GM19043 (cell line): ENCODE measurements around the gene SDC1.
"Not testable (repeated sequence)": the region's sequence is repeated elsewhere in the genome, so short reads cannot be mapped to it uniquely, and the experiment has no call there.

ENCODE experiments used
- ATAC-seq: cut with Tn5 transposase; IDR thresholded peaks from one replicate; pipeline ENCODE4 v1.9.1; 2021; ENCODE audit warnings: low read depth; ENCODE audit not compliant: unreplicated experiment

SDC1 gene

DNA sequence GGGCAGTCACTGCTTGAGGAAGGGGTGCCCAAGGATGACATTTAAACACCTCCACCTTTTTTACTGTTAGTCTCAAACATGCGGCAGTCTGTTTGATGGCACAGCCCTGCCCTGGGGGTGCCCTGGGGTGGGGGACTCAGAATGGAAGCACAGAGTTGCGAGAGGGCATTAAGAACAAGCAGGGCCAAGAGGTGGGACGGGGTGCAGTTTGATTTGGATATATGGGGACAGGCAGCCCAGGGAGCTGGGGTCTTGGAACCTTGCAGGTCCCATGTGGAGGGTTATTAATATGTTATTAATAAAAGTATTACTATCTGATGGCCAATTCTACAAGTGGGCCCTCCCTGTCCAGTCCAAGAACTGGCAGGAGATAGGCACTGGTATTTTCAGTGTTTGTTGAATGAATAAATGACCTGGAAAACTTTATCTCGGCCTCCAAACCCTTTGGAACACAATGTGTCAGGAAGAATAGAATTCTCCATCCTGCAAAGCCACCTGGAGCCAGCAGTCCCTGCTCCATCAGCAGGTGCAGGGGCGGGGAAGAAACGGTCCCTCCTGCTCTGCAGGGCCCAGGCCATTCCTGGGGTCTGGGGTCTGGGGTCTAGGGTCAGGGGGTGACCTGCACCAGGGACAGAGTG lies 25.2 kb downstream of the SDC1 start:
- ATAC-seq, result no peak

DNA sequence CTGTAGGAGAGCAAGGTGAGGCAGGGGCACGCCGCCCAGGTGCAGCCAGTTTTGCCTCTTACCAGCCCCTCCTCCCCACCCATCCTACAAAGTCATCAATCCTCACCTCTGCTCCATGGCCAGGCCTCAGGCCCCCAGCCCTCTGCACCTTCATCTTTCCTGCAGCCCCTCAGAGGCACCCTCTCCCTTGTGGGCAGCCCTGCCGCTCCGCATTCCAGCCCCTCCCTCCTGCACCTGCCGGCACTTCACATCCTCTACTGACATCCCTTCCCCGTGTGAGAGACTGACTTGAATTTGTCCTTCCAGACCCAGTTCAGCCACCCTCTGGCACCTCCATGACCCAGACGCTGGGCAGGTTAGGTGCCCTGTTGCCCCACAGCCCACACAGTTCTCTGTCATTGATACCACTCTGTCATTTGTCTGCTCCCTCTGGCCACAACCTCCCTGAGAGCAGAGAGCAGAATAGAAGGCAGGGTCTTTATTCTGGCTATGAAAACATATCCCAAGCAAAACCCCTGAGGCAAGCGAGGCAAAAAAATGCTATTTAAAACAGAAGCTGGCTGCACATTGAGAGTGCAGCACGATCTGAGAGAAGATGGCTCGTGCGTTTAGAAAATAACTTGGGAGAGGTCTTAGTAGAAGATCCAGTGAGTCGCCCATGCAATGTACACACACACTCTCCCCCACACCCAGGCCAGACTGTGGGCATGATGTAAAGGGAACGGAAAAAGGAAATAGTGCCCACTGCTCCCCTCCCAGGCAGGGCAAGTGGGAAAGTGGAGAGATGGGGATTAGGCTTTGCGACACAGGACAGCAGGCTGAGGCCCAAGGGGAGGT lies 25.9 kb downstream of the SDC1 start:
- ATAC-seq, result no peak

DNA sequence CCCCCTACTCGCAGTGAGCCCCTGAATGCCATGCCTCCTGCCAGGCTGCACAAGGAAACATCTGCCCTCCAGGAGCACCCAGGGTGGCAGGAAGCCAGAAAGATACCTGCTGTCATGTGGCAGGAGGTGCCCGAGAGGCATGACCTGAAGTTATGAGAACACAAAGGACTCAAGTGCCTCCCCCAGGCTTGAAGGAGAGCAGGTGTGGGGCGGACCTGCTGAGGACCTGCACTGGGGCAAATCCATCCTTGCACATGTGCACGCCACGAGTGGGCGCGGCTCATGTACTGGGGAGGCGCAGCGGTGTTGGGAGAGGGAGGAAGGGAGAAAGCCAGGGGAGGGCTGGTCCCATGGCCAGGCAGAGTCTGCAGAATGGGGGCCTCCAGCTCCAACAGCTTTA lies 26.9 kb downstream of the SDC1 start:
- no peak for ATAC-seq

DNA sequence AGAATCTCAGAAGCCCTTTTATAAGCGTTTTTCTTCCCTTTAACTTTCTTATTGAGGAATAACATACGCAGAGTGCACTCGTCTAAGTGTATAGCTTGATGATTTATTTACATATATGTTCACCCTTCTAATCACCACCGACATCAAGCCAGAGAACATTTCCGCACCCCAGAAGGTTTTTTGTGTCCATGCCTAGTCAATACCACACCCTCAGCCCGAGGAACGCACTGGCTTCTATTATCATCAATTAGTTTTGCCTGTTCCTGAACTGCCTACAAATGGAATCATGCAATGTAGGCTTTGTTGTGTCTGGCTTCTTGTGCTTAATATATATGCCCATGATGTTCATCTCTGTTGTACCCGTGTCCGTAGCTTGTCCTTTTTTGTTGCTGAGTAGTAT lies 27.7 kb downstream of the SDC1 start:
- ATAC-seq, result no peak

DNA sequence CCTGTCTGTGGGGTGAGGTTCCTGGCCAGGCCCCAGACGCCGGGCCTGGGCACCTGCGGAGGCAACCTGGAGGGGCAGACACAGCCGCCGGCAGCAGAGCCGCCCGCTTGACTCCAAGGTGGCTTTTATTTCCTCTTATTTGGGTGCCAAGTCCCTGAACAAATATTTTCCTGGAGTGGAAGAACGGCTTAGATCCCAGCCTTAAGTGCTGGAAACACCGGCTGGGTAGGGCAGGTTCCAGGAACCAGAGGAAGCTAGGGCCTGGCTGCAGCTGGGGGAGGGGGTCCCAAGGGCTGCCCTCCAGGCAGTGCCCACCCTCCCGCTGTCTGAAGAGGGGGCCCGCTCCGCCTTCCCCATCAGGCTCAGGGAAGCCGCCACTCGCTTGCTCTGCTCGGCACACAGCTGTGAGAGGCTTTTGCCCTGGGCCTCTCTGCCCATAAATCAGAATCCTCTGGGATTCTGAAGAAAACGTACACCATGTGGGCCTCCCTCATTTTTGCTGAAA lies 28.2 kb downstream of the SDC1 start:
- ATAC-seq, result no peak

DNA sequence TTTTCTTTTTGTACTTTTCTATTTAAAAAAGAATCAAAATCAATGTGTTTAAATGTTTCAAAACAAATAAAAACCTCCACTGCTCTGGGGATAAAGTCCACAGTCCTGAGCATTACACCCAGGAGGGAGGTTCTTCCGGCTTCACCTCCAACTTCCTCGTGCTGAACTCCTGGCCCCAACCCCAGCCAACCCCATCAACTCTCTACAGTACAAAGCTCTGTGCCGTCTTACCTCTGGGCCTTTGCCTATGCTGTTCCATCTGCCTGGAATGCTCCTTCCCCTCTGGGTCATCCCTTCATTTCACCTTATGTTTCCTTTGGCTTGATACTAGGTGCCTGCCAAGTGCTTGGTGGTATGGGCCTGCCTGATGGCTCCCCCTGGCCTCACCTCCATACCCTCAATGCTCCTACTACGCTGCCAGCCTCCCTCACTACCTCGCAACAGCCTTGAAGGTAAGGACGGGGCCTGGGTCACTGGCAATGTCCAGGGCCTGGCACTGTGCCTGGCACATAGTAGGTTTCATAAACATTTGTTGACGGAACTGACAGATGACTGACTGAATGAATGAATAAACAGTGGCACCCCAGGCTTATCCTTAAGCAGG lies 28.8 kb downstream of the SDC1 start:
- no peak for ATAC-seq

DNA sequence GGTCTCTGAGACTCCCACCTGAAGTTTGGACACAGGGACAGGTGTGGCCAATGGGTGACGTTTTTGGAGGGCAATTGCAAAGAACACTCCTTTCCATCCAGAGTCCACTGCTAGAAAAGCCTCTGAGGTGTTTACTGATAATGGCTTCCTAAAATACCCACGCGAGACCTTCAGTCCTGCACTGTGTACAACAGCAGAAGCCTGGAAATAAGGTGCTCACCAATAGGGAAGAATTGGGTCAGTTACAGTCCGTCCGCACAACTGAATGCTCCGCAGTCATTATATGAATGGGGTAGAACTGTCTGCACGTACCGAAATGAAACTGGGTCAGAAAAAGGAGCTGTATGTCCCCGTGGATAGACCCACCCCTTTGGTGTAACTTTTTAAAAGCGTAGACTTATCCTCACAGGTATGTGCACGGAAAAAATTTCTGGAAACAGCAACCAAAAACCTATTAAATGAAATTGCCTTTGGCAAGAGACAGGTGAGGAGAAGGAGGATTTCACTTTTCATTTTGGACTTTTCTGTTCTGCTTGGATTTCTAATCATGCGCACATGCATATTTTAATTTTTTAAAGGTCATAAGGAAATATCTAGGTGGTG lies 29.4 kb downstream of the SDC1 start:
- no peak for ATAC-seq

DNA sequence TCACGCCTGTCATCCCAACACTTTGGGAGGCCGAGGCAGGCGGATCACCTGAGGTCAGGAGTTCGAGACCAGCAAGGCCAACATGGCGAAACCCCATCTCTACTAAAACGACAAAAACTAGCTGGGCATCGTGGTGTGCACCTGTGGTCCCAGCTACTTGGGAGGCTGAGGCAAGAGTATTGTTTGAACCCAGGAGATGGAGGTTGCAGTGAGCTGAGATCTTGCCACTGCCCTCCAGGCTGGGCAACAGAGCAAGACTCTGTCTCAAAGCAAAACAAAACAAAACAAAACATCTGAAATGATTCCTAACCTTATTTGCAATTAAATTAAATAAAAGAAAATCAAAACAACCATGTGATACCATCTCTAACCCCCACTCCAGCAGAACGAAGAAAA lies 29.9 kb downstream of the SDC1 start:
- ATAC-seq, result not testable (repeated sequence)

DNA sequence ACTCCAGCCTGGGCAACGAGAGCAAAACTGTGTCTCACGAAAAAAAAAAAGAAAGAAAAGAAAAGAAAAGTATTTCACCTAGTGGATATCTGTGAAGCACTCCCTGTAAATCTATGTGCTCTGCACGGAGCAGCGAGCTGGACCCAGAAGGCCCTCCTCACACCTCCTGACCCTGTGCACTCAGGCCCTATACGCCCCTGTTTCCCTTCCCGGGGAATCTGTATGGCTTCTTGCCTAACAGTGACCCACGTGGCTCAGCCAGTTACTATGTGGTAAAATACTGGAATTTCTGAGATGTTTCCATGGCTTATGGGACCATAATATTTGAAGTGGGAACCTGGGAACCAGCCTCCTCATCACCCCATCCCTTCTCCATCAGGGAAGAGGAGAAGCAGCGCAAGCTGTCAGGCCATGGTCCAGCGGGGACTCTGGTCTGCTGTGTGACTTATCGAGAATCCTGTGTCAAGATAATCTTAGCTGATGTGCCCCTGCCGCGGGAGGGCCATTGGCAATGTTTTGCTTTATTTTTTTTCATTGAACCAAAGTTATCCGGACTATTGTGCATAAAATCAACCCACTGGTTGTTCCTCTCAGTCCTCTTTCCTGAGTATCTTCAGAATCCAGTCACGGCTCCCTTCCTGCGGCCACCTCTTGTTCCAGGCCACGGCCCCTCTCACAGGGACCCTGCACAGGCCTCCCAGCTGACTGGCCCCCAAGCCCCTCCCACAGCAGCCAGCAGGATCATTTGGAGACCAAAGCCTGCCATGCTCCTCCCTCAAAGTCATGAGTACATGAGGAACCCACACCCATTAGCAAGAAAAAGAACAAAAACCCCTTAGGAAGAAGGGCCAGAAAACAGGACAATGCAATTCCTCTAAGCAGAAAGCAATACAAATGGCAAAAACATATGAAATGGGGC lies 30.6 kb downstream of the SDC1 start:
- ATAC-seq, result no peak

DNA sequence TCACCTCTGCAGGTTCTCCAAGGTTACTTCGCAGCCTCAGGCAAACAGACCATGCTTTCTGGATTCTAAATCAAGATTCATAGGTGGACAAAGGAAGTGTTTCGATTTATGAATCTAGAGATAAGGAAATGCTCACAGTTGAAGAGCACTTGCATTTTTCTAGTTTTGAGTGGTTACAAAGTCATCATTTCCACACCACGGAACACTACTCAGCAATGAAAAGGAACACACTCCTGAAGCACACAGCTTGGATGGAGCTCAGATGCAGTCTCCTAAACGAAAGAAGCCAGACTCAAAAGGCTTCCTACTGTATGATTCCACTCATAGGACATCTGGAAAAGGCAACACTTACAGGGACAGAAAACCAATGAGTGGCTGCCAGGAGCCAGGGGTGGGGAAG lies 31.7 kb downstream of the SDC1 start:
- no peak for ATAC-seq

DNA sequence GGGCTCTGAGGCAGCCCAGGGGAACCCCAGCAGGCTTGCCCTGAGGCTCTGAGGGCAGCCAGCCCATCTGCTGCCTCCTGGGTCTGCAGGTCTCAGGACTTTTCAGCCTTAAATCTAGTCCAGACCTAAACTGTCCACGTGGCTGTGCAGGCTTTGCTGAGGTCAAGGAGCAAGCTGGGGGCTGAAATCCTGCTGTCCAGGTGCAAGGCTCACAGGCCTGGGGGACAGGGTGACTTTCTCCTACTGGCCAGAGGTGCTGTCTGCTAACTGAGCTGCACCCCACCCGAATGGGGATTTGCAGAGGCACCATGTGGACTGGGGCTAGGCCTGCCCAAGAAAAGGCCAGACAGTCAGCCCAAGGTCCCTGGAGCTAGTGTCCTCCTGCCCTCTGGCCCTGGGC lies 32.1 kb downstream of the SDC1 start:
- ATAC-seq, result no peak

DNA sequence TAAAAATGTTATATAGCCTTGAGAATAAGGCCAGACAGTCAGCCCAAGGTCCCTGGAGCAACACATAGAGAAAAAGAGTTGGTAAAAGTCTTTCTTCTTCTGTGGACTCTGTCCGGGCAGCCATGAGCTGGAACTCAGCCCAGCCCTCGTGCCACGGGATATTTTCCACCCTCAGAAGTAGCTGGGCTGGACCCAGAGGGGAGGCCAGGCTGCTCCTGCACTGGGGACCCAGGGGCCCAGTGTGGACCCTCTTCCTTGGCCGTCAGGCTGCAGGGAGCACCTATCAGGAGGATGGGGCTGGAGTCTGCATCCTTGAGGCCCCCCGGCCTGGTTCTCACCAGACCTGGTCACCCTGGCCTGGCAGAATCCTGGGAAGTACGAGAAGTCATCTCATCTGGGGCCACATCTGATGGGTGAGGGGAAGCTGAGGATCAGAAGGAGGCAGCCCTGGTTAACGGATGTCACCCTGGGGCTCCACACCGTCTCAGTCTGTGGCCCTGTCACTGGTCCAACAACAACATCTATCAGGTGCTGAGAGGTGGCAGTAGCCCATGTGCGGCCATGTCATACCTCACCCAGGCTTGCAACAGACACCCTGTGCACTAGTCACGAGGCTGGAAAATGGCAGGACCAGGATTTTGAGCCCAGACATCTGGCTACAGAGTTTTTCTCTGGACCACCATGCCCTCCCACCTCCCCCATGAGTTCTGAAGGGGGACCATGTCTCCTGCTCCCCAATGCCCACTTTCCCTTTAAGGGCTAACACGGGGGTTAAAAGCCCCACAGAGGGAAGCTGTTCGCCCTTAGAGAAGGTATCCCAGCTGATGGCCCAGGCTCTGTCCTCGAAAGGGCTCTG lies 33.0 kb downstream of the SDC1 start:
- ATAC-seq, result no peak

DNA sequence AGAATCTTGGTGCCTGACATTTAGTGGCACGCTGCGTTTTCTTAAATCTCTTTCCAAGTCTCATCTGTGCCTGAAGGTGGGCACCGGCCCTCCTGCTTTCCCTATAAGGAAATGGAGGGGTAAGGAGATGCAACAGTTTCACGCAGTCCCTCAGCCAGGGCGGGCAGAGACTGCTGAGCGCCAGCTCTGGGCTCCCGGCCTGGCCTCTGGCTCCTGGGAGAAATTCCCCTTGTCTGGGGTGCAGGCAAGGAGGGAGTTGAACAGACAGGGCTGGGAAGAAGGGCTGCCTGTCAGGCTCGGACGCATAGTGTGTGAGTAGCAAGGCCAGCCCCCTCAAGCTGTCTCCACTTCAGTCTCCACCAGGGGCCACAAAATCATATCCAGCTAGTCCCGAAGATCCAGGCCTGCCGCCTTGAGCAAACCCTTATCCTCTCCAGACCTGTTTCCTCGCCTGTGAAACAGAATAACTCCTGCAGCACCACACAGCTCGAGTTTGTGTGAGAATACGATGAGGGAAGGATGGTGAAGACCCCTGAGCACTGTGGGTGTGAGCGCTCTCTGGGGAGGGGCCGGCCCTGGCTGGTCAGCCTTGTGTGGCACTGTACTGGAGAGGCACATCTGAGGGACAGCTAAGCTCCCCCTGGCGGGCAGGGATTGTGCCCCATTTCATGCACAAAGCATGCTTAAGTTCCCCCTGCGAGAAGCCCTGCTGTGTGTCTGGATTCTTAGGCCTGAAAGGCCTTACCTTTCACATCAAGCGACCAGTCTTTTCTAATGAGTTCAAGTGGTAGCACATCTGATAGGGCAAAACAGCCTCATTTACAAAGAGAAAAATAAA lies 33.8 kb downstream of the SDC1 start:
- no peak for ATAC-seq

DNA sequence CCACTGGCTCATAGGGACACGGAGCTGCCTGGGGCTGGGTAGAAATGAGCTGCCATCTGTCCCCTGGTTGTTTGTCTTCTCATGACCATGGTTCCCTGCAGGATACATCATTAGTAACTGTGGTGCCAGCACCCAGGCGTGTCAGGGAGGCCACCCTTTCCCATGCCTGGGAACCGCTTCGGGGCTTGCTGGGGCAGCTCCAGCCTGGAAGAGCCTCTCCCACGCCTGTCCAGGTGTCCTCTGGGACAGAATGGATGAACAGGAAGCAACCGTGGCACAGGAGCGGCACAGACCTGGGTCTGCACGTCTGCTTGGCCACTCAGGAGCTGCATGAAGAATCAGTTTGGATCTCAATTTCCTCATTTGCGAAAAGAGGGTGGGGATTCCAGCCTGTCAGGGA lies 34.8 kb downstream of the SDC1 start:
- no peak for ATAC-seq

DNA sequence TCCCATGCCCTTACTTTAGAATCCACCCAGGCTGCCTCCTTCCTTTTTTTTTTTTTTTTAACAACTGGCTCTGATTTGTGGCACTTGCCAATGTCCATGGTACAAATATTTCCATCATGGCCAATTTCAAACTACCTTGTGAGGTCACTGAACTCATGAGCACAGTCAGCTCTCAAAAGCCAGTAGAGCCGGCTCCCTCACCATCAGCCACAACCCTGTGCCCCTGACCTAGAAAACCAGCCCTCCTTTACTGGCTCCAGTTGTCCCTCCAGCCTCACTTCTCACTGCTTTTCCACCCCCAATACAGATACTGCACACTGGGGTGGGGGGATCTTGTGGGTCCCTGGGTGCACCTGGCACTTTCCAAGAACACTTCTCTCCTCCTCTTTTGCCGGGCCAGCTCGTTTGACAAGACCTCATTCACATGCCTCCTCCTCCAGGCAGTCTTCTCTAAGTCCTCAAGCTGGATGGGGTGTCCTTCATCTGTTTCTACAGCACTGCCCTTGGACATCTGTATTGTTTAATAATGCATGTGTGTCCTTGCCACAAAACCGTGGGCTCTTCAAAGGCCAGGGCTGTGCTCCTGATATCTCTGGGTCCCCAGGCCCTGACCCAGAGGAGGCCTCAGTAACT lies 35.5 kb downstream of the SDC1 start:
- no peak for ATAC-seq

DNA sequence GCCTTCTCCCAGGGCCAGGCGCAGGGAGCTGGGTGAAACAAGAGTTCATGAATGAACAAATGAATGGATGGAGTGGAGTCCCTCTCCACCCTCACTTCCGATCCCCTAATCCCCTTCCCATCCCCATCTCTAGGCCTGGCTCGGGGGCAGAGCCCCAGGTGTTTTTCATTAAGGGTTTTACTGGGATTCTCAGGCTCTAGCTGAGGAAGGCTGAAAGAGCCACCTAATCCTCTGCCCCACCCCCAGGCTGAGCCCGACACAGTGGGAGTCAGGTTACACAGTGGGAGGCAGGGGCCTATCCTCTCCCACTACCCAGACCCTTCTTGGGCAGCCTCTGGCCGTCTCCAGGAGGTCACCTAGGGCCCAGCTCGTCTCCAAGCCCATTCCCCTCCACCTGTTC lies 36.1 kb downstream of the SDC1 start:
- no peak for ATAC-seq

DNA sequence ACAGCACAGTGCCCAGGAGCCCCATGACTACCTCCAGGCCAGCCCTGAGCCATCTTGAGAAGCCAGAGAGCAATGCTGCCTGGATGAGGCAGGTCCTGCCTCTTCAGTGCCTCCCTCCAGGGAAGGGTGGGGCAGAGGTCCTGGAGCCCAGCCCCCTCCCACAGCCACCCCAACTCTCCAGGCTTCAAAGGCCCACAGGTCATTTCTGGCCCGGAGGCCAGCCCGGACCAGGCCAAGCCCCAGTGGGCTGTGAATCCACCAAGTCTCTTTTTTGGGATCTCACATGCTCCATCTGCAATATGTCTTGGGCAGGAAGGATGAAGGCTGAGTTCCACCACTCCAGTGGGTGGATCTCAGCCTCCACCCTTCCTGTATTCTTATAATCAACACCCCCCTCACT lies 36.7 kb downstream of the SDC1 start:
- no peak for ATAC-seq

DNA sequence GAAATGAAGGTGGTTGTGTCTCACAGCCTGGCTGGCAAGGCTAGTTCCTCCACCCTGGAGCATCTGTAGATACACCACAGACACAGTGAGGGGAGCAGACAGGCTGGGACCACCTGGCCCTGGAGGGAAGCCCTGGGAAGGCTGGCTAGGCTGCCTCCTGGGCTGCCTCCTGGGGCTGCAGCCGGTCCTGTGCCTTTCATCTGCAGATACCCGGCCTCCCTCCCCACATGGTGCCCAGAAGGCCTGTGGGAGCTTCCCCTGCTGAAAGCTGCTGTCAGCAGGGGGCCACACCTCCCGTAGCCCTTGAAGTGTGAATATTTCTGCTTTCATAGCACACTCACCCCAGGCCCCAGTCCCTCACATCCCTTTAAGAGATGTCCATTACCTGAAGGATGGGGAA lies 37.6 kb downstream of the SDC1 start:
- ATAC-seq, result no peak
